Astrocyte of the cerebellum (primary cell): ENCODE measurements around the gene DRC7.

ENCODE experiments used
- DNase-seq: peaks from one replicate; pipeline ENCODE4 v3.0.0-alpha.2; 2011; ENCODE audit warnings: low read depth
- H3K4me3 ChIP-seq: 2 replicates; pipeline ENCODE4 v1.5.1; 2011; ENCODE audit warnings: mild to moderate bottlenecking, low read depth, low read length, moderate library complexity
- in situ Hi-C: cut with HindIII; loops from 2 replicates; pipeline ENCODE4 v1.10.0; 2017; ENCODE audit warnings: low sequenced_read_pairs
- TF ChIP-seq, protein P1 (sequence below): IDR thresholded peaks from 2 replicates; pipeline ENCODE4 v1.5.1; 2012; ENCODE audit warnings: low read length, low read depth, moderate library complexity, mild to moderate bottlenecking; ENCODE audit errors: missing control alignments

Gene DRC7

DNA sequence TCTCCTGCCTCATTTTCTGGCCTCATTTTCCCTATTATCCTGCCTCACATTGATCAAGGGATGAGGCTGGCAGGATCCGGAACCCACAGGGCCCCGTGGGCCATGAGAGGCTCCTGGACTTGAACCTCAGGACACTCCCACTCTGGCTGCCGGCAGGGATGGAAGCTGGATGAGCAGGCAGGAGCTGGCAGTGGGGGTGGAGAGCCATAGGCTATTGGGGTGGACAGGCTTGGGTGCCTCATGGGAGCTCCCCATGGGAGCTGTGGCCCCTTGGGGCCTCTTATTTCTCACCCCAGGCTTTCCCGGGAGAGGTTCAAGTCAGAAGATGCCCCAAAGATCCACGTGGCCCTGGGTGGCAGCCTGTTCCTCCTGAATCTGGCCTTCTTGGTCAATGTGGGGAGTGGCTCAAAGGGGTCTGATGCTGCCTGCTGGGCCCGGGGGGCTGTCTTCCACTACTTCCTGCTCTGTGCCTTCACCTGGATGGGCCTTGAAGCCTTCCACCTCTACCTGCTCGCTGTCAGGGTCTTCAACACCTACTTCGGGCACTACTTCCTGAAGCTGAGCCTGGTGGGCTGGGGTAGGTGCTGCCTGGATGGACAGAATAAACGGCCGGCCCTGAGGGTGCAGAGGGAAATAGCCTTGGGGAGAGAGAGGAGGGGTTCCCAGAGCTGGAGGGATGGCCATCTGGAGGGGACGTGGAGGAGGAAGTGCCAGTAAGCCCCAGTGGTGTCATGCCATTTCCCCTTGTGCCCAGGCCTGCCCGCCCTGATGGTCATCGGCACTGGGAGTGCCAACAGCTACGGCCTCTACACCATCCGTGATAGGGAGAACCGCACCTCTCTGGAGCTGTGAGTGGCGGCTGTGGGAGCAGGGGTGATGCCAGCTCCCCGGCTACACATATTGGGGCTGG lies 10.7 kb upstream of the DRC7 start:
- no peak overlapping the region for H3K4me3 ChIP-seq
- in situ Hi-C loops, result no loop called here
- no peak for DNase-seq
- TF ChIP-seq, protein P1, sequence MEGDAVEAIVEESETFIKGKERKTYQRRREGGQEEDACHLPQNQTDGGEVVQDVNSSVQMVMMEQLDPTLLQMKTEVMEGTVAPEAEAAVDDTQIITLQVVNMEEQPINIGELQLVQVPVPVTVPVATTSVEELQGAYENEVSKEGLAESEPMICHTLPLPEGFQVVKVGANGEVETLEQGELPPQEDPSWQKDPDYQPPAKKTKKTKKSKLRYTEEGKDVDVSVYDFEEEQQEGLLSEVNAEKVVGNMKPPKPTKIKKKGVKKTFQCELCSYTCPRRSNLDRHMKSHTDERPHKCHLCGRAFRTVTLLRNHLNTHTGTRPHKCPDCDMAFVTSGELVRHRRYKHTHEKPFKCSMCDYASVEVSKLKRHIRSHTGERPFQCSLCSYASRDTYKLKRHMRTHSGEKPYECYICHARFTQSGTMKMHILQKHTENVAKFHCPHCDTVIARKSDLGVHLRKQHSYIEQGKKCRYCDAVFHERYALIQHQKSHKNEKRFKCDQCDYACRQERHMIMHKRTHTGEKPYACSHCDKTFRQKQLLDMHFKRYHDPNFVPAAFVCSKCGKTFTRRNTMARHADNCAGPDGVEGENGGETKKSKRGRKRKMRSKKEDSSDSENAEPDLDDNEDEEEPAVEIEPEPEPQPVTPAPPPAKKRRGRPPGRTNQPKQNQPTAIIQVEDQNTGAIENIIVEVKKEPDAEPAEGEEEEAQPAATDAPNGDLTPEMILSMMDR, result no peak

DNA sequence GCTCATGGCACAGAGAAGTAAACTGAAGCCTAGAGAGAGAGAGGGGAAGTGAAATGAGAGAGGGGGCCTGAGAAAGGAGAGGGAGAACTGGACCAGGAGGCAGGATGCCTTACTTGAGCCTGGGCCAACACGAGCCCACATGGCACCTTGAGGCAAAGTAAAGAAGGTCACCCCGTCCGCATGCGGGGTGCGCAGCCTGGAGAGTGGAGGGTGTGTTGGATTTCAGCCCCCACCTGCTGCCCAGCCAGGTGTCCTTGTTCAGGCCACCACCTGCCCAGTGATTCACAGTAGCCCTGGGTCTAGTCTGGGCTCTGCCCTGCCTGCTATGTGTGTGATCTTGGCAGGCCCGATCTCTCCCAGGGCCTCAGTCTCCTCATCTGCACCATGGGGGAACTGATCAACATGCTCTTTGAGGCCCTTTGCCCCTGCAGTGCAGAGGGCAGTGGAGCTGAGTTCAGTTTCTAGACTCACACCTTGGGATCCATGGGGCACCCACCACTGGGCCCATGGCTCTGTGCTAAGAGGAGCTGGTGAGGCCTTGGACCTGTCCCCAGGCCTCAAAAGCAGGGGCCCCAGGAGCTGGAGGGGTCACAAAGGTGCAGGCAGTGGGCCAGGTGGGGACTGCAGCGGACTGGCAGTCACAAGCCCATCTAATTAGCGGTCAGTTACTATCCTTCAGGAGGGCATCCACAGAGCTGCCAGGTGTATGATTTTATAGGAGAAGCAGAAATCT lies 9.8 kb upstream of the DRC7 start:
- in situ Hi-C loops, result no loop called here
- TF ChIP-seq, protein P1, result no peak
- H3K4me3 ChIP-seq, result no peak overlapping the region
- no peak for DNase-seq

DNA sequence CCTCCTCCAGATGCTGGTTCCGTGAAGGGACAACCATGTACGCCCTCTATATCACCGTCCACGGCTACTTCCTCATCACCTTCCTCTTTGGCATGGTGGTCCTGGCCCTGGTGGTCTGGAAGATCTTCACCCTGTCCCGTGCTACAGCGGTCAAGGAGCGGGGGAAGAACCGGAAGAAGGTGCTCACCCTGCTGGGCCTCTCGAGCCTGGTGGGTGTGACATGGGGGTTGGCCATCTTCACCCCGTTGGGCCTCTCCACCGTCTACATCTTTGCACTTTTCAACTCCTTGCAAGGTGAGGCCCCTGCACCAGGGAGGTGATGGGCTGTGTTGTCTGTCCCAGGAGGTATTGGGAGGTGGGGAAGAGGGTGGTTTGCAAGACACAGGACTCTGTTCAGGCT lies 9.0 kb upstream of the DRC7 start:
- TF ChIP-seq, protein P1, result no peak
- in situ Hi-C loops, result no loop called here
- no peak overlapping the region for H3K4me3 ChIP-seq
- DNase-seq, result no peak

DNA sequence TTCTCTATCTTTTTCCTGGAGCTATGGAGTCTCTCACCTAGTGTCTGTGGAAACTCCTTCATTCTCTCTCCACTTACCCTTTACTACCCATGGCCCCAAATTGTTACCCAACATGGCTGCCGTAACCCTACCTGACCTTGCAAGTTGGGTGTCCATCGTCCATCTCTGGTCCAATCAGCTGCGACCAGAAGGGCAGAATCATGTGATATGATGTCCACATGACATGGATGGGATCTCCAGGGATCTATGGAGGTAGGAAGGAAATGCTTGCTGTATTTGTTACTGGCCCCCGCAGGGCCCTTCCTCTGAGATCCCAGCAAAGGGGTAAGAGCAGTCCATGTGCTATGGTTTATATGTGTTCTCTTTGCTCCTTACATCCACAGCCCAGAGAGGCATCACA lies 8.0 kb upstream of the DRC7 start:
- H3K4me3 ChIP-seq, result no peak overlapping the region
- in situ Hi-C loops, result no loop called here
- TF ChIP-seq, protein P1, result no peak
- no peak for DNase-seq

DNA sequence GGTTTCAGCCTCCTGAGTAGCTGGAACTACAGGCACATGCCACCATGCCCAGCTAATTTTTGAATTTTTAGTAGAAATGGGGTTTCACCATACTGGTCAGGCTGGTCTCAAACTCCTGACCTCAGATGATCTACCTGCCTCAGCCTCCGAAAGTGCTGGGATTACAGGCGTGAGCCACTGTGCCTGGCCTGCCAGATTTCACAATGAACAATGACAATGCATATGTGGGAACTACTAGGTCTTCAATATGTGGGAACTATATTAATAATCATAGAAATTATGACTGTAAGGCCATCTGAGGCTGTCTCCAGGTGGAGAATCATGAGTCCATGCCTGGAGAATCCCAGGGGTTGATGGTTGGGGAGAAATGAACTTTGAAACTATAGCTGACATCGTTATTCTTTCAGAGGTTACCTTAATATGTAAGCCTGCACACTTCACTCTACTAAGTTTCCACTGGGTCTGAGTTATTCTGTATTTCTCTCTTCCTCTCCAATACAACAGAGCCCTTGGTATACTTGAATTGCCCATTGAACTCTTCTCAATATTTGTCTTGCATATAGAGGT lies 7.2 kb upstream of the DRC7 start:
- in situ Hi-C loops, result no loop called here
- TF ChIP-seq, protein P1, result no peak
- DNase-seq, result no peak
- no peak overlapping the region for H3K4me3 ChIP-seq

DNA sequence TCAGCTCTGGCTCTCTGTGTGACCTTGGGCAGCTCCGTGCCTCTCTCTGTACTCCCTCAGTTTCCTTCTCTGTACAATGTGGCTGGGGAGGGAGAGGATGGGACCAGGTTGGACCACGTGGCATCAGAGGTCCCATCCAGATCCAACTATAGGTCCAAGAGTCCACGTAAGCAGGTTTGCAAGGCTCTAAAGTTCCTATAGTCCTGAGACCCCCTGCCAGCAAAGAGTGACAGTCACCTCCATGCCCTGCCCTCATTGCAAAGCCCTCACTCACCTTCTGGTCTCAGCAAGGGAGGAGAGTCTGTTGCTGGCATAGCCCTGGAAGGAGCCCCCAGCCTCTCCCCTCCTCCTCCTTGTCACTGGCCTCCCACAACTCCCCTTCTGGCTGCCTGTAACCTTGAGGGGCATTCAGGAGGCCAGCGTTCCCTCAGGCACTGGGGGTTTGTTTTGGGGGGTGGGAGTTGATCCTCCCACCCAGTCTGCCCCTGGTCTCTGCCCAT lies 6.1 kb upstream of the DRC7 start:
- DNase-seq, result no peak
- TF ChIP-seq, protein P1, result no peak
- in situ Hi-C loops, result no loop called here
- no peak overlapping the region for H3K4me3 ChIP-seq
